H1 (cell line): ENCODE results near the gene SPRING1. TPM values are rescaled to one million over a fixed set of nuclear protein-coding genes. Genes with fewer than 3 reads are reported as not detected.

Experiments used
- CTCF ChIA-PET: fragments of 300-600 bp; sonication (Branson Sonifier 250); formaldehyde crosslinking; loops from one replicate; lab custom pipeline; 2021; ENCODE audit not compliant: partially characterized antibody; lab: Charles Lee
- POLR2A ChIA-PET: fragments of 300-600 bp; sonication (Branson Sonifier 250); formaldehyde crosslinking; loops from one replicate; lab custom pipeline; 2021; ENCODE audit warnings: inconsistent platforms; ENCODE audit not compliant: partially characterized antibody; lab: Charles Lee
- DNase-seq, 2 experiments: peaks; one replicate each; pipeline versions ENCODE4 v3.0.0 to v3.0.0-alpha.2; 2010 to 2022; ENCODE audit warnings: low spot score in 2 of 2, low read depth in 1 of 2, mixed read lengths in 1 of 2
- FAIRE-seq: peaks from 2 replicates; lab custom pipeline; 2011; peaks lifted over from hg19 to GRCh38; lab: Jason Lieb, UNC
- H2AFZ ChIP-seq: 2 replicates; pipeline ENCODE4 v1.8.1; 2012; ENCODE audit warnings: low read length, inconsistent platforms
- H2AK5ac ChIP-seq: 2 replicates; pipeline ENCODE4 v1.6.1; 2013; ENCODE audit warnings: low read depth, low read length
- H2BK120ac ChIP-seq: replicated peaks from 2 replicates; pipeline ENCODE3; 2013; ENCODE audit warnings: low read depth, low read length, inconsistent platforms
- H2BK12ac ChIP-seq: 2 replicates; pipeline ENCODE4 v1.6.1; 2013; ENCODE audit warnings: low read depth, low read length
- H2BK15ac ChIP-seq: 2 replicates; pipeline ENCODE4 v1.6.1; 2013; ENCODE audit warnings: low read length
- H2BK20ac ChIP-seq: 2 replicates; pipeline ENCODE4 v1.6.1; 2013; ENCODE audit warnings: low read length
- H2BK5ac ChIP-seq: 2 replicates; pipeline ENCODE4 v1.6.1; 2013; ENCODE audit warnings: low read depth, low read length
- H3K14ac ChIP-seq: 2 replicates; pipeline ENCODE4 v1.6.1; 2013; ENCODE audit warnings: inconsistent platforms; ENCODE audit not compliant: insufficient read length
- H3K18ac ChIP-seq: 2 replicates; pipeline ENCODE4 v1.6.1; 2013; ENCODE audit warnings: low read length; ENCODE audit errors: extremely low read depth
- H3K23ac ChIP-seq: 2 replicates; pipeline ENCODE4 v1.6.1; 2013; ENCODE audit warnings: inconsistent platforms; ENCODE audit not compliant: insufficient read length
- H3K23me2 ChIP-seq: 2 replicates; pipeline ENCODE4 v1.6.1; 2013; ENCODE audit warnings: low read depth, low read length
- H3K27ac ChIP-seq: 2 replicates; pipeline ENCODE4 v1.6.1; 2011; ENCODE audit warnings: low read depth, low read length, inconsistent platforms
- H3K27me3 ChIP-seq, 4 experiments: replicated peaks in 1 of 4; 1 replicate in 1 of 4; 2 replicates in 3 of 4; pipeline versions ENCODE4 v1.6.1 to v1.8.1; 2011 to 2013; ENCODE audit warnings: low read length in 3 of 4, mild to moderate bottlenecking in 3 of 4, inconsistent platforms in 2 of 4, mixed read lengths in 2 of 4, moderate library complexity in 1 of 4; ENCODE audit not compliant: control insufficient read depth in 3 of 4, insufficient read depth in 3 of 4; ENCODE audit errors: extremely low read depth in 1 of 4
- H3K36me3 ChIP-seq, 4 experiments: 2 replicates each; pipeline versions ENCODE4 v1.6.1 to v1.8.1; 2011 to 2013; ENCODE audit warnings: mild to moderate bottlenecking in 4 of 4, low read length in 3 of 4, moderate library complexity in 2 of 4, control low read depth in 1 of 4, inconsistent platforms in 1 of 4; ENCODE audit not compliant: insufficient read depth in 4 of 4, control insufficient read depth in 2 of 4
- H3K4ac ChIP-seq: replicated peaks from 2 replicates; pipeline ENCODE3; 2013; ENCODE audit warnings: low read length, low read depth, mixed read lengths, inconsistent platforms; ENCODE audit not compliant: insufficient read length
- H3K4me1 ChIP-seq, 4 experiments: replicated peaks in 1 of 4; 1 replicate in 1 of 4; 2 replicates in 3 of 4; pipeline versions ENCODE4 v1.6.1 to v1.8.1; 2011 to 2013; ENCODE audit warnings: low read length in 3 of 4, inconsistent platforms in 2 of 4, mixed read lengths in 1 of 4; ENCODE audit not compliant: insufficient read depth in 4 of 4, control insufficient read depth in 3 of 4
- H3K4me2 ChIP-seq, 2 experiments: 2 replicates each; pipeline versions ENCODE4 v1.6.1 to v1.8.1; 2011 to 2013; ENCODE audit warnings: low read depth in 2 of 2, low read length in 2 of 2, control low read depth in 1 of 2, inconsistent platforms in 1 of 2, mild to moderate bottlenecking in 1 of 2; ENCODE audit not compliant: insufficient read depth in 1 of 2
- H3K4me3 ChIP-seq, 4 experiments: fragments of 200-600, 300-600 bp in 1 of 4; sonication (generic), shearing (Covaris generic), sonication (Bioruptor Twin) in 1 of 4; 2 replicates each; pipeline versions ENCODE4 v1.5.1 to v1.8.1; 2011 to 2016; ENCODE audit warnings: low read length in 4 of 4, low read depth in 3 of 4, control low read depth in 2 of 4, inconsistent platforms in 2 of 4, mild to moderate bottlenecking in 2 of 4, mixed read lengths in 1 of 4, moderate library complexity in 1 of 4; ENCODE audit not compliant: insufficient read depth in 2 of 4; ENCODE audit errors: extremely low read depth in 1 of 4
- H3K56ac ChIP-seq: replicated peaks from 2 replicates; pipeline ENCODE3; 2013; ENCODE audit warnings: low read depth, mild to moderate bottlenecking, mixed read lengths, low read length, inconsistent platforms; ENCODE audit not compliant: insufficient read length
- H3K79me1 ChIP-seq: 2 replicates; pipeline ENCODE4 v1.6.1; 2013; ENCODE audit warnings: low read depth, low read length, control low read depth
- H3K79me2 ChIP-seq, 2 experiments: 2 replicates each; pipeline versions ENCODE4 v1.6.1 to v1.8.1; 2012 to 2013; ENCODE audit warnings: low read length in 2 of 2, mild to moderate bottlenecking in 2 of 2, inconsistent platforms in 1 of 2; ENCODE audit not compliant: insufficient read depth in 2 of 2, control insufficient read depth in 1 of 2
- H3K9ac ChIP-seq, 4 experiments: replicated peaks in 1 of 4; 1 replicate in 1 of 4; 2 replicates in 3 of 4; pipeline versions ENCODE4 v1.6.1 to v1.8.1; 2011 to 2013; ENCODE audit warnings: low read depth in 3 of 4, low read length in 3 of 4, control low read depth in 2 of 4, mild to moderate bottlenecking in 2 of 4, moderate library complexity in 2 of 4, inconsistent platforms in 1 of 4; ENCODE audit errors: extremely low read depth in 1 of 4
- H3K9me3 ChIP-seq, 2 experiments: 2 replicates each; pipeline versions ENCODE4 v1.6.1 to v1.8.1; 2012 to 2013; ENCODE audit warnings: mild to moderate bottlenecking in 2 of 2, moderate library complexity in 2 of 2, control low read depth in 1 of 2, inconsistent platforms in 1 of 2, low read depth in 1 of 2, low read length in 1 of 2, mixed read lengths in 1 of 2; ENCODE audit not compliant: insufficient read depth in 2 of 2
- H4K20me1 ChIP-seq, 2 experiments: replicated peaks in 1 of 2; 2 replicates each; pipeline versions ENCODE3 to v1.8.1; 2011 to 2013; ENCODE audit warnings: inconsistent platforms in 2 of 2, low read length in 2 of 2, mild to moderate bottlenecking in 1 of 2; ENCODE audit not compliant: insufficient read depth in 2 of 2, control insufficient read depth in 1 of 2
- H4K5ac ChIP-seq: 2 replicates; pipeline ENCODE4 v1.6.1; 2013; ENCODE audit warnings: low read length, low read depth, mixed read lengths, inconsistent platforms; ENCODE audit not compliant: insufficient read length
- H4K8ac ChIP-seq: 2 replicates; pipeline ENCODE4 v1.8.0; 2013; ENCODE audit warnings: mild to moderate bottlenecking, moderate library complexity, low read length, inconsistent platforms; ENCODE audit not compliant: insufficient read depth; ENCODE audit errors: extremely low read depth
- H4K91ac ChIP-seq: replicated peaks from 2 replicates; pipeline ENCODE3; 2013; ENCODE audit warnings: low read length, mixed read lengths, inconsistent platforms; ENCODE audit not compliant: insufficient read length
- BRCA1 ChIP-seq: IDR thresholded peaks from 2 replicates; pipeline ENCODE4 v1.6.1; 2012; ENCODE audit warnings: low read depth, low read length, improper control_type of control experiment
- CREB1 ChIP-seq: IDR thresholded peaks from 2 replicates; pipeline ENCODE4 v1.6.1; 2012; ENCODE audit warnings: inconsistent platforms
- CTBP2 ChIP-seq: IDR thresholded peaks from 2 replicates; pipeline ENCODE4 v1.7.0; 2011; ENCODE audit warnings: borderline replicate concordance, mild to moderate bottlenecking, moderate library complexity, mixed read lengths, low read length; ENCODE audit not compliant: insufficient read depth, insufficient read length
- FOSL1 ChIP-seq: IDR thresholded peaks from 2 replicates; pipeline ENCODE4 v1.6.1; 2011; ENCODE audit warnings: mild to moderate bottlenecking, low read depth, low read length, moderate library complexity; ENCODE audit not compliant: insufficient read depth
- MAFK ChIP-seq: IDR thresholded peaks from 2 replicates; pipeline ENCODE4 v1.6.1; 2012; ENCODE audit warnings: low read depth, mild to moderate bottlenecking, improper control_type of control experiment, low read length
- POLR2AphosphoS5 ChIP-seq: IDR thresholded peaks from 2 replicates; pipeline ENCODE4 v1.6.1; 2011; ENCODE audit warnings: low read depth, low read length
- POU5F1 ChIP-seq: IDR thresholded peaks from 2 replicates; pipeline ENCODE4 v1.6.1; 2011; ENCODE audit warnings: low read depth, mild to moderate bottlenecking, low read length, moderate library complexity
- TAF1 ChIP-seq: IDR thresholded peaks from 2 replicates; pipeline ENCODE4 v1.6.1; 2011; ENCODE audit warnings: mild to moderate bottlenecking, low read depth, low read length
- ZNF274 ChIP-seq: IDR thresholded peaks from 2 replicates; pipeline ENCODE4 v1.7.0; 2012; ENCODE audit warnings: low read length, borderline replicate concordance; ENCODE audit errors: extremely low read depth
- WGBS, 2 experiments: shearing (Covaris generic) in 1 of 2; methylation state at CpG; one replicate each; pipeline versions ENCODE4 v1.1.6 to v1.1.7; 2013 to 2015; ENCODE audit warnings: low lambda C conversion rate in 2 of 2, mixed read lengths in 2 of 2, inconsistent platforms in 1 of 2, low coverage in 1 of 2, missing lambda C conversion rate in 1 of 2; ENCODE audit not compliant: insufficient replicate concordance in 2 of 2, insufficient coverage in 1 of 2, insufficient read length in 1 of 2; ENCODE audit errors: extremely low coverage in 1 of 2, missing lambda C conversion rate in 1 of 2; 5-methylcytosine and 5-hydroxymethylcytosine counted together
- polyA plus RNA-seq, 7 experiments: library from polyadenylated mRNA; depleted of rRNA in 3 of 7; stranded (reverse) in 5 of 7; unstranded in 2 of 7; fragments of >200 nt in 5 of 7; fragments of 200-250 nt in 2 of 7; gene quantifications; 1 replicate in 5 of 7; 2 replicates in 1 of 7; 4 replicates in 1 of 7; pipeline versions ENCODE4 v1.2.1 to v1.2.3, GENCODE V29; 2011 to 2013; ENCODE audit warnings: missing spikeins in 2 of 7, mixed read lengths in 2 of 7
- total RNA-seq: library from RNA; stranded (reverse); fragmentation: NEBNext Ultra II Directional; extraction: Animal tissue kit (Norgen Biotek cat#: 25700); gene quantifications from 2 replicates; pipeline ENCODE4 v1.2.1, GENCODE V29; 2021
- TF ChIP-seq, protein P1 (sequence below), 3 experiments: IDR thresholded peaks; 1 replicate in 2 of 3; 2 replicates in 1 of 3; pipeline versions ENCODE4 v1.5.1 to v1.6.1; 2011; ENCODE audit warnings: low read length in 3 of 3, mild to moderate bottlenecking in 3 of 3, inconsistent platforms in 2 of 3, low read depth in 1 of 3, moderate library complexity in 1 of 3; ENCODE audit not compliant: insufficient read depth in 1 of 3; ENCODE audit errors: control extremely low read depth in 1 of 3

The SPRING1 gene
- total and polyA plus RNA-seq, 2 of the 8 experiments (the other 6 are each of a cell fraction or from before 2014, with no cell fraction given): 14.3 to 46.5 TPM

DNA sequence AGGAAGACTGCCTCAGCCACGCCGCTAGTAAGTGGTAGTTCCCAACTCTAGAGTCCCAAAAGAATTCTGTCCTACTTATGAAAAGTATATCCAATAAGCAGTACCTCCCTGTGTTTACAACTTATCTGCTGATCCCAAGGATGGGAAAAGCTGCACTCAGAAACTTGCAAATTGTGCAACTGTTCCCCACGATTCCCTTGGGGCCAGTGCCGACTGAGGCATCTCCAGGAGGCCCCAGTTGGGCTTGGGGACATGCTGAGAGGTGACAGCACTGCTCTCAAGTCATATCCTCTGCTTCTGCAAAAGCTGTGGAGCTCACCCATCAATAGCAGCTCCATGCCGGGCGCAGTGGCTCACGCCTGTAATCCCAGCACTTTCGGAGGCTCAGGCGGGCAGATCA, 23.7 kb downstream of the SPRING1 start:
- H2AK5ac ChIP-seq: no peak overlapping the region
- no peaks in the 10 kb centered on the region for H3K79me2 ChIP-seq
- peaks cover 7 to 22% (median 8%) of the 10 kb centered on the region in 4 experiments; a peak in 7 of 8 replicates for H3K36me3 ChIP-seq
- H4K91ac ChIP-seq: no peak overlapping the region
- H2BK12ac ChIP-seq: no peak overlapping the region
- H3K23ac ChIP-seq: no peak overlapping the region
- no peak overlapping the region for H3K27ac ChIP-seq
- no peaks in the 10 kb centered on the region for H3K9me3 ChIP-seq
- H3K14ac ChIP-seq: no peak overlapping the region
- no peak overlapping the region for H2BK20ac ChIP-seq
- H2AFZ ChIP-seq: no peak overlapping the region
- H4K5ac ChIP-seq: no peak overlapping the region
- peaks cover 2 to 3% of the 10 kb centered on the region in 2 experiments for H4K20me1 ChIP-seq
- H3K27me3 ChIP-seq: no peaks in the 10 kb centered on the region; a peak in 1 of 7 replicates
- H3K18ac ChIP-seq: no peak overlapping the region
- H3K9ac ChIP-seq: no peak overlapping the region
- no peak for TF ChIP-seq CTBP2
- TF ChIP-seq FOSL1: no peak
- no peak for TF ChIP-seq POLR2AphosphoS5
- no peak for TF ChIP-seq POU5F1
- TF ChIP-seq CREB1: no peak
- no peak for TF ChIP-seq ZNF274
- TF ChIP-seq, protein P1, sequence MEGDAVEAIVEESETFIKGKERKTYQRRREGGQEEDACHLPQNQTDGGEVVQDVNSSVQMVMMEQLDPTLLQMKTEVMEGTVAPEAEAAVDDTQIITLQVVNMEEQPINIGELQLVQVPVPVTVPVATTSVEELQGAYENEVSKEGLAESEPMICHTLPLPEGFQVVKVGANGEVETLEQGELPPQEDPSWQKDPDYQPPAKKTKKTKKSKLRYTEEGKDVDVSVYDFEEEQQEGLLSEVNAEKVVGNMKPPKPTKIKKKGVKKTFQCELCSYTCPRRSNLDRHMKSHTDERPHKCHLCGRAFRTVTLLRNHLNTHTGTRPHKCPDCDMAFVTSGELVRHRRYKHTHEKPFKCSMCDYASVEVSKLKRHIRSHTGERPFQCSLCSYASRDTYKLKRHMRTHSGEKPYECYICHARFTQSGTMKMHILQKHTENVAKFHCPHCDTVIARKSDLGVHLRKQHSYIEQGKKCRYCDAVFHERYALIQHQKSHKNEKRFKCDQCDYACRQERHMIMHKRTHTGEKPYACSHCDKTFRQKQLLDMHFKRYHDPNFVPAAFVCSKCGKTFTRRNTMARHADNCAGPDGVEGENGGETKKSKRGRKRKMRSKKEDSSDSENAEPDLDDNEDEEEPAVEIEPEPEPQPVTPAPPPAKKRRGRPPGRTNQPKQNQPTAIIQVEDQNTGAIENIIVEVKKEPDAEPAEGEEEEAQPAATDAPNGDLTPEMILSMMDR (IDR thresholded peaks at IDR 0.05; ENCODE audit: control extremely low read depth in 1 of 3, insufficient read depth in 1 of 3, low read depth in 1 of 3, low read length in 3 of 3): no peak
- TF ChIP-seq BRCA1: no peak
- no peak for TF ChIP-seq TAF1
- TF ChIP-seq MAFK: no peak
- no peak overlapping the region for H2BK5ac ChIP-seq
- POLR2A ChIA-PET: interaction anchor here (0.6 kb wide), 1 partner anchor 93 kb away, joined by 3 read pairs; no protein-coding TSS in a partner anchor
- H3K4ac ChIP-seq: no peak overlapping the region
- no peaks in the 10 kb centered on the region for H3K23me2 ChIP-seq
- H2BK15ac ChIP-seq: no peak overlapping the region
- H3K4me1 ChIP-seq: peaks cover 0 to 7% (median 3%) of the 10 kb centered on the region in 4 experiments; a peak in 1 of 7 replicates
- DNase-seq (no peak), FAIRE-seq (no peak)
- no peak overlapping the region for H3K4me3 ChIP-seq
- H3K56ac ChIP-seq: no peak overlapping the region
- H3K4me2 ChIP-seq: no peak overlapping the region
- WGBS, 2 experiments: 88% methylated on average over 9 of the region's 9 CpGs; no CpG with 5 or more reads in 1 of the 2 experiments
- H3K79me1 ChIP-seq: no peaks in the 10 kb centered on the region
- CTCF ChIA-PET: interaction anchor here (1.2 kb wide), 1 partner anchor 11 kb away, joined by 4 read pairs; no protein-coding TSS in a partner anchor
- H2BK120ac ChIP-seq: no peak overlapping the region
- H4K8ac ChIP-seq: no peak overlapping the region
